HEK293 (cell line): Measurements from ENCODE around the gene PRICKLE3.
A peak's percentile ranks its signal among the peaks of the same experiment; 100 is the strongest.

Experiments used
- CTCF ChIA-PET: fragments of 350-600 bp; formaldehyde crosslinking; extraction: SDS; loops from one replicate; lab custom pipeline; 2021; ENCODE audit warnings: antibody characterized with exemption; lab: Yijun Ruan, JAX
- POLR2A ChIA-PET: fragments of 300-600 bp; formaldehyde crosslinking; extraction: SDS; loops from one replicate; lab custom pipeline; 2020; ENCODE audit warnings: antibody characterized with exemption, inconsistent platforms; lab: Yijun Ruan, JAX
- H3K27ac ChIP-seq: fragments of 200-500 bp; sonication (Bioruptor generic); 2 replicates; pipeline ENCODE4 v1.5.1; 2014; ENCODE audit warnings: low read depth, low read length, control low read depth, inconsistent platforms; ENCODE audit errors: extremely low read depth
- H3K36me3 ChIP-seq, 2 experiments: fragments of 200-500 bp in 1 of 2; sonication (Bioruptor generic) in 1 of 2; 1 replicate in 1 of 2; 2 replicates in 1 of 2; pipeline ENCODE4 v1.5.1; 2014 to 2017; ENCODE audit warnings: inconsistent platforms in 2 of 2, low read length in 2 of 2; ENCODE audit not compliant: control insufficient read depth in 2 of 2, insufficient read depth in 1 of 2
- H3K4me1 ChIP-seq: fragments of 200-500 bp; sonication (Bioruptor generic); 2 replicates; pipeline ENCODE4 v1.5.1; 2014; ENCODE audit warnings: mild to moderate bottlenecking, low read length, inconsistent platforms; ENCODE audit not compliant: control insufficient read depth, insufficient read depth
- H3K4me3 ChIP-seq: 2 replicates; pipeline ENCODE4 v1.5.1; 2011; ENCODE audit warnings: low read depth, mild to moderate bottlenecking, control low read depth, low read length, moderate library complexity
- H3K9me3 ChIP-seq: fragments of 200-500 bp; sonication (Bioruptor generic); 2 replicates; pipeline ENCODE4 v1.5.1; 2014; ENCODE audit warnings: low read depth, low read length, inconsistent platforms; ENCODE audit not compliant: control insufficient read depth, insufficient read depth
- GLI2 ChIP-seq: fragments of 450-650 bp; formaldehyde crosslinking; IDR thresholded peaks from 2 replicates; pipeline ENCODE4; 2017; ENCODE audit warnings: missing biosample characterization, missing genetic modification characterization, low read depth, borderline replicate concordance
- GLIS2 ChIP-seq: fragments of 450-650 bp; formaldehyde crosslinking; IDR thresholded peaks from 2 replicates; pipeline ENCODE4 v1.5.1; 2016; ENCODE audit warnings: missing biosample characterization, missing genetic modification characterization
- HIC1 ChIP-seq: fragments of 450-650 bp; formaldehyde crosslinking; IDR thresholded peaks from 2 replicates; pipeline ENCODE4 v1.5.1; 2016; ENCODE audit warnings: missing biosample characterization, missing genetic modification characterization
- KLF10 ChIP-seq: fragments of 450-650 bp; IDR thresholded peaks from 2 replicates; pipeline ENCODE4 v1.5.1; 2018; ENCODE audit warnings: missing biosample characterization, mild to moderate bottlenecking, missing genetic modification characterization
- SETDB1 ChIP-seq: IDR thresholded peaks from one replicate; pipeline ENCODE4 v1.6.1; 2017; ENCODE audit warnings: mild to moderate bottlenecking, low read length, moderate library complexity, mixed read lengths; ENCODE audit not compliant: insufficient read length
- TSHZ1 ChIP-seq: fragments of 450-650 bp; formaldehyde crosslinking; IDR thresholded peaks from 2 replicates; pipeline ENCODE4 v1.5.1; 2016; ENCODE audit warnings: missing biosample characterization, missing genetic modification characterization, borderline replicate concordance
- ZBTB20 ChIP-seq: fragments of 450-650 bp; formaldehyde crosslinking; IDR thresholded peaks from 2 replicates; pipeline ENCODE4 v1.5.1; 2016; ENCODE audit warnings: missing biosample characterization, missing genetic modification characterization
- ZNF148 ChIP-seq: fragments of 450-650 bp; formaldehyde crosslinking; IDR thresholded peaks from 2 replicates; pipeline ENCODE4 v1.5.0; 2017; ENCODE audit warnings: missing biosample characterization, missing genetic modification characterization, borderline replicate concordance
- ZNF23 ChIP-seq: fragments of 450-650 bp; formaldehyde crosslinking; IDR thresholded peaks from 2 replicates; pipeline ENCODE4 v1.5.1; 2016; ENCODE audit warnings: missing biosample characterization, missing genetic modification characterization, borderline replicate concordance
- ZNF311 ChIP-seq: fragments of 450-650 bp; formaldehyde crosslinking; IDR thresholded peaks from 2 replicates; pipeline ENCODE4 v1.5.1; 2017; ENCODE audit warnings: missing biosample characterization, missing genetic modification characterization, borderline replicate concordance
- ZNF362 ChIP-seq: fragments of 450-650 bp; formaldehyde crosslinking; IDR thresholded peaks from 2 replicates; pipeline ENCODE4 v1.5.1; 2016; ENCODE audit warnings: missing biosample characterization, missing genetic modification characterization
- ZNF366 ChIP-seq: fragments of 450-650 bp; formaldehyde crosslinking; conservative IDR thresholded peaks from 2 replicates; pipeline ENCODE4 v1.5.1; 2016; ENCODE audit warnings: missing biosample characterization, missing genetic modification characterization
- ZNF391 ChIP-seq: fragments of 450-650 bp; formaldehyde crosslinking; IDR thresholded peaks from 2 replicates; pipeline ENCODE4 v1.5.1; 2016; ENCODE audit warnings: low read depth, missing biosample characterization, missing genetic modification characterization, borderline replicate concordance
- ZNF518A ChIP-seq: fragments of 450-650 bp; formaldehyde crosslinking; conservative IDR thresholded peaks from 2 replicates; pipeline ENCODE4 v1.5.1; 2016; ENCODE audit warnings: low read depth, missing biosample characterization, missing genetic modification characterization
- ZNF521 ChIP-seq: fragments of 450-650 bp; formaldehyde crosslinking; IDR thresholded peaks from 2 replicates; pipeline ENCODE4 v1.5.1; 2017; ENCODE audit warnings: missing biosample characterization, mild to moderate bottlenecking, missing genetic modification characterization
- ZNF544 ChIP-seq: fragments of 450-650 bp; formaldehyde crosslinking; IDR thresholded peaks from 2 replicates; pipeline ENCODE4 v1.5.0; 2017; ENCODE audit warnings: missing biosample characterization, missing genetic modification characterization
- ZNF670 ChIP-seq: fragments of 450-650 bp; formaldehyde crosslinking; IDR thresholded peaks from 2 replicates; pipeline ENCODE4 v1.5.1; 2016; ENCODE audit warnings: missing biosample characterization, missing genetic modification characterization, low read depth
- ZNF843 ChIP-seq: fragments of 450-650 bp; formaldehyde crosslinking; IDR thresholded peaks from 2 replicates; pipeline ENCODE4 v1.5.1; 2016; ENCODE audit warnings: missing biosample characterization, missing genetic modification characterization
- ZSCAN4 ChIP-seq: fragments of 450-650 bp; formaldehyde crosslinking; IDR thresholded peaks from 2 replicates; pipeline ENCODE4 v1.5.1; 2017; ENCODE audit warnings: missing biosample characterization, missing genetic modification characterization

Gene PRICKLE3

GRCh38 chrX:49165901-49166881, 20.0 kb downstream of the PRICKLE3 start:
- H3K27ac ChIP-seq = peak overlapping the region; percentile 77
- TF ChIP-seq SETDB1 = no peak
- peak; percentile 52; the same call in 1 of the 2 replicates for TF ChIP-seq ZNF843
- TF ChIP-seq ZNF311 (tag by site-specific recombination) = no peak
- no peak for TF ChIP-seq ZNF148
- TF ChIP-seq ZNF362 (tag by site-specific recombination) = no peak
- TF ChIP-seq GLIS2 (tag by site-specific recombination) = peak; percentile 98
- 0 out of 2 replicates have a peak, but pooled peaks have one; percentile 25 for TF ChIP-seq KLF10 (tag by site-specific recombination)
- TF ChIP-seq GLI2 = no peak
- TF ChIP-seq ZNF23 = no peak
- 0 out of 2 replicates have a peak, but pooled peaks have one; percentile 25 for TF ChIP-seq ZNF366 (tag by site-specific recombination)
- peak; percentile 93 for TF ChIP-seq HIC1 (tag by site-specific recombination)
- TF ChIP-seq ZBTB20 = peak; percentile 96
- no peak for TF ChIP-seq ZNF544 (tag by site-specific recombination)
- no peak for TF ChIP-seq ZNF518A (tag by site-specific recombination)
- TF ChIP-seq ZNF670 (tag by site-specific recombination) = no peak
- peak; percentile 90; the same call in 1 of the 2 replicates for TF ChIP-seq ZNF391 (tag by site-specific recombination)
- no peak for TF ChIP-seq TSHZ1 (tag by site-specific recombination)
- TF ChIP-seq ZSCAN4 (tag by site-specific recombination) = no peak
- no peak for TF ChIP-seq ZNF521 (tag by site-specific recombination)

More at GRCh38 chrX:49165901-49166881, 20.0 kb downstream of the PRICKLE3 start:
- ChIA-PET POLR2A (interaction anchor here (0.9 to 2.2 kb wide), 9 partner anchors 10 to 490 kb away, joined by 3 to 16 read pairs (median 6); partner anchors contain the start of genes PPP1R3F and TFE3), CTCF (interaction anchor here (0.6 to 2.7 kb wide), 9 partner anchors 10 to 77 kb away, joined by 3 to 16 read pairs (median 5); no protein-coding TSS in a partner anchor)
- H3K4me3 ChIP-seq = no peak overlapping the region
- H3K4me1 ChIP-seq = peaks cover 7% of the 10 kb centered on the region
- H3K9me3 ChIP-seq = no peaks in the 10 kb centered on the region
- no peaks in the 10 kb centered on the region for H3K36me3 ChIP-seq
